H9 (cell line): ENCODE measurements around the gene EVC. TPM values are rescaled to one million over a fixed set of nuclear protein-coding genes. Genes with fewer than 3 reads are reported as not detected.
A peak's percentile ranks its signal among the peaks of the same experiment; 100 is the strongest.

ENCODE experiments used
- DNase-seq: peaks from one replicate; pipeline ENCODE4 v3.0.0-alpha.2; 2017
- H2AFZ ChIP-seq: one replicate; pipeline ENCODE4 v1.6.1; 2013; ENCODE audit warnings: mild to moderate bottlenecking, low read length, control low read depth, moderate library complexity
- H2AK5ac ChIP-seq: 2 replicates; pipeline ENCODE4 v1.6.1; 2013; ENCODE audit warnings: low read length, control low read depth, mixed read lengths; ENCODE audit not compliant: insufficient read length
- H2BK120ac ChIP-seq: one replicate; pipeline ENCODE4 v1.6.1; 2013; ENCODE audit warnings: low read depth, mild to moderate bottlenecking, low read length, control low read depth, inconsistent platforms; ENCODE audit not compliant: poor library complexity, severe bottlenecking
- H2BK12ac ChIP-seq: 2 replicates; pipeline ENCODE4 v1.6.1; 2013; ENCODE audit warnings: low read length, control low read depth, mixed read lengths, low read depth; ENCODE audit not compliant: insufficient read length
- H2BK15ac ChIP-seq: 2 replicates; pipeline ENCODE4 v1.6.1; 2013; ENCODE audit warnings: low read depth, low read length, control low read depth
- H2BK20ac ChIP-seq: one replicate; pipeline ENCODE4 v1.6.1; 2013; ENCODE audit warnings: low read depth, mild to moderate bottlenecking, low read length, control low read depth, inconsistent platforms; ENCODE audit not compliant: poor library complexity, severe bottlenecking
- H2BK5ac ChIP-seq: 2 replicates; pipeline ENCODE4 v1.6.1; 2013; ENCODE audit warnings: low read length, control low read depth, mixed read lengths; ENCODE audit not compliant: insufficient read length
- H3K14ac ChIP-seq: 2 replicates; pipeline ENCODE4 v1.6.1; 2013; ENCODE audit warnings: low read length, control low read depth; ENCODE audit not compliant: insufficient read depth
- H3K18ac ChIP-seq: 2 replicates; pipeline ENCODE4 v1.6.1; 2013; ENCODE audit warnings: low read depth, mild to moderate bottlenecking, mixed read lengths, low read length, control low read depth; ENCODE audit not compliant: insufficient read length
- H3K23ac ChIP-seq: 2 replicates; pipeline ENCODE4 v1.6.1; 2013; ENCODE audit warnings: low read length, control low read depth, mixed read lengths, low read depth; ENCODE audit not compliant: insufficient read length
- H3K23me2 ChIP-seq: 2 replicates; pipeline ENCODE4 v1.6.1; 2013; ENCODE audit warnings: low read depth, mild to moderate bottlenecking, mixed read lengths, low read length, control low read depth; ENCODE audit not compliant: insufficient read length, poor library complexity, severe bottlenecking
- H3K27ac ChIP-seq: 2 replicates; pipeline ENCODE4 v1.5.1; 2013; ENCODE audit warnings: low read length, control low read depth, mixed read lengths, low read depth; ENCODE audit not compliant: insufficient read length
- H3K27me3 ChIP-seq: 2 replicates; pipeline ENCODE4 v1.6.1; 2013; ENCODE audit warnings: low read length, control low read depth, inconsistent platforms; ENCODE audit not compliant: insufficient read depth
- H3K4ac ChIP-seq: 2 replicates; pipeline ENCODE4 v1.6.1; 2013; ENCODE audit warnings: low read depth, mild to moderate bottlenecking, control low read depth, inconsistent platforms, low read length, moderate library complexity
- H3K4me1 ChIP-seq: 2 replicates; pipeline ENCODE4 v1.6.1; 2013; ENCODE audit warnings: low read length, control low read depth, inconsistent platforms; ENCODE audit not compliant: insufficient read depth
- H3K4me2 ChIP-seq: 2 replicates; pipeline ENCODE4 v1.6.1; 2013; ENCODE audit warnings: low read length, control low read depth, mixed read lengths; ENCODE audit not compliant: insufficient read length, insufficient read depth
- H3K56ac ChIP-seq: 2 replicates; pipeline ENCODE4 v1.6.1; 2013; ENCODE audit warnings: low read depth, mild to moderate bottlenecking, mixed read lengths, low read length, control low read depth; ENCODE audit not compliant: insufficient read length
- H3K79me1 ChIP-seq: 2 replicates; pipeline ENCODE4 v1.6.1; 2013; ENCODE audit warnings: low read depth, mild to moderate bottlenecking, moderate library complexity, low read length, control low read depth, inconsistent platforms; ENCODE audit not compliant: insufficient read depth, poor library complexity, severe bottlenecking
- H3K79me2 ChIP-seq: 2 replicates; pipeline ENCODE4 v1.6.1; 2013; ENCODE audit warnings: low read length, control low read depth, inconsistent platforms; ENCODE audit not compliant: insufficient read depth
- H3K9ac ChIP-seq: 2 replicates; pipeline ENCODE4 v1.6.1; 2013; ENCODE audit warnings: low read length, control low read depth, mixed read lengths; ENCODE audit not compliant: insufficient read length; ENCODE audit errors: extremely low read depth
- H3K9me3 ChIP-seq: one replicate; pipeline ENCODE4 v1.6.1; 2013; ENCODE audit warnings: low read depth, low read length, inconsistent platforms; ENCODE audit not compliant: control insufficient read depth
- H3T11ph ChIP-seq: one replicate; pipeline ENCODE4 v1.6.1; 2013; ENCODE audit warnings: mild to moderate bottlenecking, low read length, control low read depth, inconsistent platforms
- H4K20me1 ChIP-seq: one replicate; pipeline ENCODE4 v1.6.1; 2013; ENCODE audit not compliant: control insufficient read depth, insufficient read length, insufficient read depth
- H4K5ac ChIP-seq: 2 replicates; pipeline ENCODE4 v1.6.1; 2013; ENCODE audit warnings: low read depth, mild to moderate bottlenecking, mixed read lengths, low read length, control low read depth; ENCODE audit not compliant: insufficient read length
- H4K8ac ChIP-seq: replicated peaks from 2 replicates; pipeline ENCODE4 v1.6.1; 2013; ENCODE audit warnings: low read length, control low read depth, mixed read lengths, low read depth; ENCODE audit not compliant: insufficient read length
- H4K91ac ChIP-seq: 2 replicates; pipeline ENCODE4 v1.6.1; 2013; ENCODE audit warnings: low read depth, mild to moderate bottlenecking, moderate library complexity, mixed read lengths, low read length, control low read depth; ENCODE audit not compliant: insufficient read length
- H3K27ac Mint-ChIP-seq, 3 experiments: 2 replicates in 2 of 3; 3 replicates in 1 of 3; pipeline ENCODE4 v1.8.0; 2020 to 2021; ENCODE audit warnings: mixed read lengths in 3 of 3, mild to moderate bottlenecking in 1 of 3, moderate library complexity in 1 of 3
- H3K27me3 Mint-ChIP-seq: 2 replicates; pipeline ENCODE4 v1.8.0; 2021; ENCODE audit warnings: low read depth, mild to moderate bottlenecking, moderate library complexity, mixed read lengths
- H3K36me3 Mint-ChIP-seq, 3 experiments: 2 replicates in 2 of 3; 3 replicates in 1 of 3; pipeline ENCODE4 v1.8.0; 2020 to 2021; ENCODE audit warnings: low read depth in 3 of 3, mixed read lengths in 3 of 3; ENCODE audit not compliant: insufficient read depth in 1 of 3
- H3K4me1 Mint-ChIP-seq, 2 experiments: 2 replicates each; pipeline ENCODE4 v1.8.0; 2020; ENCODE audit warnings: mixed read lengths in 2 of 2
- H3K4me3 Mint-ChIP-seq, 2 experiments: 2 replicates in 1 of 2; 3 replicates in 1 of 2; pipeline ENCODE4 v1.8.0; 2020 to 2021; ENCODE audit warnings: mild to moderate bottlenecking in 2 of 2, mixed read lengths in 2 of 2, moderate library complexity in 1 of 2
- H3K9me3 Mint-ChIP-seq, 2 experiments: 2 replicates in 1 of 2; 3 replicates in 1 of 2; pipeline ENCODE4 v1.8.0; 2020; ENCODE audit warnings: mild to moderate bottlenecking in 2 of 2, mixed read lengths in 2 of 2, moderate library complexity in 1 of 2
- CTCF ChIP-seq: fragments of 200-600 bp; sonication (generic); conservative IDR thresholded peaks from 3 replicates; pipeline ENCODE4 v1.8.0; 2021; ENCODE audit warnings: antibody characterized with exemption, mild to moderate bottlenecking
- WGBS: extraction: QIAGEN DNeasy Blood & Tissue Kit; methylation state at CpG from one replicate; pipeline ENCODE4 v1.1.7; 2013; ENCODE audit warnings: missing lambda C conversion rate, low lambda C conversion rate, mixed read lengths; ENCODE audit not compliant: insufficient read length; ENCODE audit errors: extremely low coverage; 5-methylcytosine and 5-hydroxymethylcytosine counted together
- total RNA-seq: library from RNA; stranded (reverse); gene quantifications from 2 replicates; pipeline ENCODE4 v1.2.1, GENCODE V29; 2021

EVC gene
- total RNA-seq, 1 experiment from 2014 or later: 10.1 TPM

- no peak overlapping the region for H3K4me2 ChIP-seq
- no peak overlapping the region for H4K91ac ChIP-seq
- no peak overlapping the region for H3K9ac ChIP-seq
- no peaks in the 10 kb centered on the region for H3K9me3 Mint-ChIP-seq
- no peak overlapping the region for H2BK15ac ChIP-seq
- no peak overlapping the region for H3K27ac ChIP-seq
- no peak overlapping the region for H3T11ph ChIP-seq
- no peak overlapping the region for H2BK5ac ChIP-seq
- no peaks in the 10 kb centered on the region for H4K20me1 ChIP-seq
- H3K4me3 Mint-ChIP-seq: no peak overlapping the region
- no peaks in the 10 kb centered on the region for H3K4me1 ChIP-seq
- H3K27ac Mint-ChIP-seq: peak overlapping the region in 1 of 3 experiments; percentile 39; a peak in 1 of 7 replicates
- no peaks in the 10 kb centered on the region for H3K27me3 ChIP-seq
- no CpG with 5 or more reads among the region's 12 CpGs for WGBS
- no peak overlapping the region for H2AFZ ChIP-seq
- H3K79me2 ChIP-seq: no peaks in the 10 kb centered on the region
- no peak overlapping the region for H2BK20ac ChIP-seq
- TF ChIP-seq CTCF: no peak
- peaks cover 0 to 3% of the 10 kb centered on the region in 2 experiments; a peak in 1 of 4 replicates for H3K4me1 Mint-ChIP-seq
- no peak overlapping the region for H3K14ac ChIP-seq
- no peak overlapping the region for H2BK120ac ChIP-seq
- no peak overlapping the region for H2AK5ac ChIP-seq
- no peaks in the 10 kb centered on the region; the same call in 1 of the 2 replicates for H3K27me3 Mint-ChIP-seq
- no peaks in the 10 kb centered on the region for H3K23me2 ChIP-seq
- H3K56ac ChIP-seq: no peak overlapping the region
- H3K36me3 Mint-ChIP-seq: peaks cover 14 to 34% (median 27%) of the 10 kb centered on the region in 3 experiments; a peak in 6 of 7 replicates
- no peak overlapping the region for H3K23ac ChIP-seq
- no peaks in the 10 kb centered on the region for H3K9me3 ChIP-seq
- H4K8ac ChIP-seq: no peak overlapping the region
- no peak overlapping the region for H4K5ac ChIP-seq
- no peak overlapping the region for H3K4ac ChIP-seq
- no peaks in the 10 kb centered on the region for H3K79me1 ChIP-seq
- no peak for DNase-seq
- no peak overlapping the region for H3K18ac ChIP-seq
- H2BK12ac ChIP-seq: no peak overlapping the region
Measured at GRCh38 chr4:5802565-5802964, 91.6 kb downstream of the EVC start.
